ENCODE results near the gene MLXIP. TPM values are rescaled to one million over a fixed set of nuclear protein-coding genes. Genes with fewer than 3 reads are reported as not detected.

The MLXIP gene
- total and polyA plus RNA-seq, 2 of the 13 experiments (the other 11 are each of a cell fraction or from before 2014, with no cell fraction given), result 5.3 to 6.7 TPM

DNA sequence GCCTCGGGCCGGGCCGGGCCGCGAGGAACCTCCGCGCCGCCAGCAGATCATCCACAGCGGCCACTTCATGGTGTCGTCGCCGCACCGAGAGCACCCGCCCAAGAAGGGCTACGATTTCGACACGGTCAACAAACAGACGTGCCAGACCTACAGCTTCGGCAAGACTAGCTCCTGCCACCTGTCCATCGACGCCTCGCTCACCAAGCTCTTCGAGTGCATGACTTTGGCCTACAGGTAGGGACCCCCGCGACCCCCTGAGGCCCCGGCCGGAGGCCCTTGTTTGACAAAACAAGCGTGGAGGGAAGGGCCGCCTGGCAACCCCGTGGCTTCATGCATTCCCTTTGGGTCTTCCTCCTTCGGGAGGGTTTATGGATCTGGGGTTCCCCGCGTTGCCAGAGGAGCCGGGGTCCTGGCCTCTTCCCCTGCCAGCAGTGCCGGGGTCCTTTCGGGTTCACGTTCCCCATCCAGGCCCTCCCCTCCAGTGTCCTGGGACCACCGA, 526 bp downstream of the MLXIP start (continued):
- TF ChIP-seq, protein P1, sequence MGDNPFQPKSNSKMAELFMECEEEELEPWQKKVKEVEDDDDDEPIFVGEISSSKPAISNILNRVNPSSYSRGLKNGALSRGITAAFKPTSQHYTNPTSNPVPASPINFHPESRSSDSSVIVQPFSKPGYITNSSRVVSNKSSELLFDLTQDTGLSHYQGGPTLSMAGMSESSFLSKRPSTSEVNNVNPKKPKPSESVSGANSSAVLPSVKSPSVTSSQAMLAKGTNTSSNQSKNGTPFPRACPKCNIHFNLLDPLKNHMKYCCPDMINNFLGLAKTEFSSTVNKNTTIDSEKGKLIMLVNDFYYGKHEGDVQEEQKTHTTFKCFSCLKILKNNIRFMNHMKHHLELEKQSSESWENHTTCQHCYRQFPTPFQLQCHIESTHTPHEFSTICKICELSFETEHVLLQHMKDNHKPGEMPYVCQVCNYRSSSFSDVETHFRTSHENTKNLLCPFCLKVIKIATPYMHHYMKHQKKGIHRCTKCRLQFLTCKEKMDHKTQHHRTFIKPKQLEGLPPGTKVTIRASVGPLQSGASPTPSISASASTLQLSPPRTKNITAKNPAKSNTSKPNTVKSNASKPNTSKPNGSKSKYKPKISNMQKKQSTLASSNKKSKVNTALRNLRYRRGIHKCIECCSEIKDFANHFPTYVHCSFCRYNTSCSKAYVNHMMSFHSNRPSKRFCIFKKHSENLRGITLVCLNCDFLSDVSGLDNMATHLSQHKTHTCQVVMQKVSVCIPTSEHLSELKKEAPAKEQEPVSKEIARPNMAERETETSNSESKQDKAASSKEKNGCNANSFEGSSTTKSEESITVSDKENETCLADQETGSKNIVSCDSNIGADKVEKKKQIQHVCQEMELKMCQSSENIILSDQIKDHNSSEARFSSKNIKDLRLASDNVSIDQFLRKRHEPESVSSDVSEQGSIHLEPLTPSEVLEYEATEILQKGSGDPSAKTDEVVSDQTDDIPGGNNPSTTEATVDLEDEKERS (CRISPR knock-in tag; IDR thresholded peaks at IDR 0.05), result no peak
- TF ChIP-seq ZNF468 (CRISPR knock-in tag; IDR thresholded peaks at IDR 0.05) (no peak), IRF2 (CRISPR knock-in tag; IDR thresholded peaks at IDR 0.05) (0 out of 2 replicates have a peak, but pooled peaks have one; percentile 34), HIVEP1 (CRISPR knock-in tag; IDR thresholded peaks at IDR 0.05) (peak; percentile 79), TMF1 (CRISPR knock-in tag; IDR thresholded peaks at IDR 0.05; ENCODE audit: low read depth) (peak; percentile 65; the same call in 1 of the 2 replicates), SSRP1 (CRISPR knock-in tag; IDR thresholded peaks at IDR 0.05) (no peak), ZNF296 (CRISPR knock-in tag; conservative IDR thresholded peaks at IDR 0.05) (0 out of 2 replicates have a peak, but pooled peaks have one; percentile 59), ZFP36L2 (CRISPR knock-in tag; IDR thresholded peaks at IDR 0.05) (no peak), CENPT (CRISPR knock-in tag; IDR thresholded peaks at IDR 0.05; ENCODE audit: low read depth) (peak; percentile 82; the same call in 1 of the 2 replicates), PCBP2 (optimal IDR thresholded peaks at IDR 0.05; ENCODE audit: low read depth, low read length, poor library complexity, severe bottlenecking) (no peak), SCMH1 (CRISPR knock-in tag; IDR thresholded peaks at IDR 0.05; ENCODE audit: borderline replicate concordance) (no peak), ZNF17 (CRISPR knock-in tag; IDR thresholded peaks at IDR 0.05) (no peak), HMGA1 (CRISPR knock-in tag; conservative IDR thresholded peaks at IDR 0.05) (no peak), ZSCAN12 (CRISPR knock-in tag; IDR thresholded peaks at IDR 0.05) (no peak), DPF2 (CRISPR knock-in tag; IDR thresholded peaks at IDR 0.05; ENCODE audit: borderline replicate concordance, low read depth) (no peak), ZNF10 (CRISPR knock-in tag; IDR thresholded peaks at IDR 0.05; ENCODE audit: borderline replicate concordance, low read depth) (no peak), ETV6 (CRISPR knock-in tag; conservative IDR thresholded peaks at IDR 0.05) (no peak), KLF6 (CRISPR knock-in tag; IDR thresholded peaks at IDR 0.05) (0 out of 2 replicates have a peak, but pooled peaks have one; percentile 93), THAP11 (CRISPR knock-in tag; IDR thresholded peaks at IDR 0.05) (0 out of 2 replicates have a peak, but pooled peaks have one; percentile 36), ZNF878 (CRISPR knock-in tag; IDR thresholded peaks at IDR 0.05) (no peak), ZBTB42 (CRISPR knock-in tag; IDR thresholded peaks at IDR 0.05) (0 out of 2 replicates have a peak, but pooled peaks have one; percentile 79)
- TF ChIP-seq, protein P2, sequence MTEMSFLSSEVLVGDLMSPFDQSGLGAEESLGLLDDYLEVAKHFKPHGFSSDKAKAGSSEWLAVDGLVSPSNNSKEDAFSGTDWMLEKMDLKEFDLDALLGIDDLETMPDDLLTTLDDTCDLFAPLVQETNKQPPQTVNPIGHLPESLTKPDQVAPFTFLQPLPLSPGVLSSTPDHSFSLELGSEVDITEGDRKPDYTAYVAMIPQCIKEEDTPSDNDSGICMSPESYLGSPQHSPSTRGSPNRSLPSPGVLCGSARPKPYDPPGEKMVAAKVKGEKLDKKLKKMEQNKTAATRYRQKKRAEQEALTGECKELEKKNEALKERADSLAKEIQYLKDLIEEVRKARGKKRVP (CRISPR knock-in tag; IDR thresholded peaks at IDR 0.05), result peak in 1 of 2 experiments; percentile 69; a peak in 1 of 4 replicates
- TF ChIP-seq, protein P3, sequence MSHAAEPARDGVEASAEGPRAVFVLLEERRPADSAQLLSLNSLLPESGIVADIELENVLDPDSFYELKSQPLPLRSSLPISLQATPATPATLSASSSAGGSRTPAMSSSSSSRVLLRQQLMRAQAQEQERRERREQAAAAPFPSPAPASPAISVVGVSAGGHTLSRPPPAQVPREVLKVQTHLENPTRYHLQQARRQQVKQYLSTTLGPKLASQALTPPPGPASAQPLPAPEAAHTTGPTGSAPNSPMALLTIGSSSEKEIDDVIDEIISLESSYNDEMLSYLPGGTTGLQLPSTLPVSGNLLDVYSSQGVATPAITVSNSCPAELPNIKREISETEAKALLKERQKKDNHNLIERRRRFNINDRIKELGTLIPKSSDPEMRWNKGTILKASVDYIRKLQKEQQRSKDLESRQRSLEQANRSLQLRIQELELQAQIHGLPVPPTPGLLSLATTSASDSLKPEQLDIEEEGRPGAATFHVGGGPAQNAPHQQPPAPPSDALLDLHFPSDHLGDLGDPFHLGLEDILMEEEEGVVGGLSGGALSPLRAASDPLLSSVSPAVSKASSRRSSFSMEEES (CRISPR knock-in tag; IDR thresholded peaks at IDR 0.05), result peak; percentile 79
- TF ChIP-seq, protein P4, sequence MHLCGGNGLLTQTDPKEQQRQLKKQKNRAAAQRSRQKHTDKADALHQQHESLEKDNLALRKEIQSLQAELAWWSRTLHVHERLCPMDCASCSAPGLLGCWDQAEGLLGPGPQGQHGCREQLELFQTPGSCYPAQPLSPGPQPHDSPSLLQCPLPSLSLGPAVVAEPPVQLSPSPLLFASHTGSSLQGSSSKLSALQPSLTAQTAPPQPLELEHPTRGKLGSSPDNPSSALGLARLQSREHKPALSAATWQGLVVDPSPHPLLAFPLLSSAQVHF (CRISPR knock-in tag; IDR thresholded peaks at IDR 0.05), result peak; percentile 93; the same call in 1 of the 2 replicates
